ENCODE measurements around the gene TSGA10IP.

Gene TSGA10IP

DNA sequence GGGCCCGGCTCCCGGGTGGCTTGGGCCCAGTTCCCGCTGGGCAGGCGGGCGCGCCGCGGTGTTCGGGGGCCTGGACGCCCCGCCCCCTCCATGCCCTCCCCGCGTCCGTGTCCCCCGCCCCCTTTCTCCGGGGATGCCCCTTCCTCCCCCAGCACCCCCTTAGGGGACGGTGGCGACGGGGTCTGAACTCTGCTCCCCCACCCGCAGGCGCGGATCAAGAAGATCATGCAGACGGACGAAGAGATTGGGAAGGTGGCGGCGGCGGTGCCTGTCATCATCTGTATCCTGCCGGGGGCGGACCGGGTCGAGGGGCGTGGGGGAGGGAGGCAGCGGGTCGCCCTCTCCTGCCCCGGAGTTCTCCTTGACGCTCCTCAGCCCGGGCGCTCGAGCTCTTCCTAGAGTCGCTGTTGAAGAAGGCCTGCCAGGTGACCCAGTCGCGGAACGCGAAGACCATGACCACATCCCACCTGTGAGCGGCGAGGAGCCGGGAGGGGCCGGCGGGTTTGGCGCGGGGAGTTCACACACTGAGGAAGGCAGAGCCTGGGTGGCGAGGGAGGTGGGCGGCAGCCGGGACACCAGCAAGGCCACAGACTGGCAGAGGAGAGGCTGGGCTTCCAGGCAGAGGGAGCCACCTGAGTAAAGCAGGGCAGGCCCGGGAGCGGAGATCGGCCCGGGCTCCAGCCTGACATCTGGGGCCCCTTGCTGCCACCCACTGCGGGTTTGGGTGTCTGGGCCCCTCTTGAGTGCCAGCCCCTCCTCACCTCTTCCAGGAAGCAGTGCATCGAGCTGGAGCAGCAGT is 25.5 kb upstream of the TSGA10IP start:
- Histone ChIP-seq H3K27ac (replicated peaks; ENCODE audit: low read length) (no peak overlapping the region), H3K4me2 (ENCODE audit: insufficient read depth, low read length, poor library complexity, severe bottlenecking) (peak overlapping the region; percentile 98), H3K9ac (ENCODE audit: low read depth, low read length, poor library complexity) (peak overlapping the region; percentile 94), H2BK120ac (ENCODE audit: low read depth, low read length) (peak overlapping the region; percentile 72), H2AFZ (ENCODE audit: low read length) (peak overlapping the region; percentile 98), H2BK5ac (ENCODE audit: low read length) (no peak overlapping the region), H3K4me3 (ENCODE audit: low read length in 2 of 2) (peak overlapping the region; percentile 90 to 95), H2AK5ac (ENCODE audit: low read depth, low read length) (peak overlapping the region; percentile 21), H4K8ac (ENCODE audit: low read depth, low read length) (no peak overlapping the region), H3K4me1 (ENCODE audit: control insufficient read depth in 2 of 2, insufficient read depth in 1 of 2, low read depth in 1 of 2, low read length in 2 of 2) (peaks cover 16 to 17% of the 10 kb centered on the region in 2 donors), H3K79me1 (ENCODE audit: low read depth, low read length) (peaks cover 22% of the 10 kb centered on the region), H3K23ac (ENCODE audit: low read depth, low read length, poor library complexity) (peak overlapping the region; percentile 97), H3K27me3 (ENCODE audit: control insufficient read depth in 3 of 3, insufficient read depth in 3 of 3, low read depth in 1 of 3, low read length in 3 of 3) (no peaks in the 10 kb centered on the region), H4K91ac (ENCODE audit: low read depth, low read length, poor library complexity) (no peak overlapping the region), H3K18ac (ENCODE audit: low read length) (peak overlapping the region; percentile 94), H3K4ac (ENCODE audit: low read length) (no peak overlapping the region), H2BK12ac (ENCODE audit: low read length) (no peak overlapping the region), H3K36me3 (replicated peaks in 1 of 2; ENCODE audit: control insufficient read depth in 2 of 2, insufficient read depth in 2 of 2, low read length in 2 of 2) (peaks cover 20 to 46% of the 10 kb centered on the region in 2 donors), H3K9me3 (replicated peaks in 1 of 2; ENCODE audit: control insufficient read depth in 2 of 2, insufficient read depth in 1 of 2, low read depth in 1 of 2, low read length in 2 of 2) (peaks cover 0 to 2% of the 10 kb centered on the region in 2 donors), H3K14ac (ENCODE audit: low read length) (peak overlapping the region; percentile 89), H2BK15ac (ENCODE audit: low read length) (peak overlapping the region; percentile 49)
- DNase-seq (ENCODE audit: low spot score): no peak
- WGBS, 2 donors (ENCODE audit: extremely low coverage in 2 of 2, insufficient read length in 2 of 2, insufficient replicate concordance in 1 of 2): no CpG with 5 or more reads among the region's 60 CpGs

DNA sequence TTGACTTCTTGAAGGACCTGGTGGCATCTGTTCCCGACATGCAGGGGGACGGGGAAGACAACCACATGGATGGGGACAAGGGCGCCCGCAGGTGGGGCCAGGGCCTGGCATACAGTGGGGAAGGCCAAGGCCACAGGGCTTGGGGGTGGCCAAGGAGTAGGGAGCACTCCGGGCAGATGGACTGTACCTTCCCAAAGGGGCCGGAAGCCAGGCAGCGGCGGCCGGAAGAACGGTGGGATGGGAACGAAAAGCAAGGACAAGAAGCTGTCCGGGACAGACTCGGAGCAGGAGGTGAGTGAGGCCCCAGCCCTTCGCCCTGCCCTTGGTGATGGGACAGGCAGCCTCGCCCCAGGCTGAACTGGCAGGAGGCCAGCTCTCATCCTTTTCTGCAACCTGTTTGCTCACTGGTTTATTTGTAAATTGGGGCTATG is 24.9 kb upstream of the TSGA10IP start:
- Histone ChIP-seq H2BK15ac (ENCODE audit: low read length) (no peak overlapping the region), H2AK5ac (ENCODE audit: low read depth, low read length) (peak overlapping the region; percentile 10), H2BK120ac (ENCODE audit: low read depth, low read length) (peak overlapping the region; percentile 72), H3K4me3 (ENCODE audit: low read length in 2 of 2) (peak overlapping the region; percentile 90 to 95), H3K18ac (ENCODE audit: low read length) (no peak overlapping the region), H2BK12ac (ENCODE audit: low read length) (peak overlapping the region; percentile 58), H3K9ac (ENCODE audit: low read depth, low read length, poor library complexity) (peak overlapping the region; percentile 94), H4K91ac (ENCODE audit: low read depth, low read length, poor library complexity) (no peak overlapping the region), H3K79me1 (ENCODE audit: low read depth, low read length) (peaks cover 22% of the 10 kb centered on the region), H3K23ac (ENCODE audit: low read depth, low read length, poor library complexity) (peak overlapping the region; percentile 97), H3K4me1 (ENCODE audit: control insufficient read depth in 2 of 2, insufficient read depth in 1 of 2, low read depth in 1 of 2, low read length in 2 of 2) (peaks cover 16 to 17% of the 10 kb centered on the region in 2 donors), H3K14ac (ENCODE audit: low read length) (no peak overlapping the region), H3K27me3 (ENCODE audit: control insufficient read depth in 3 of 3, insufficient read depth in 3 of 3, low read depth in 1 of 3, low read length in 3 of 3) (no peaks in the 10 kb centered on the region), H4K8ac (ENCODE audit: low read depth, low read length) (no peak overlapping the region), H2BK5ac (ENCODE audit: low read length) (no peak overlapping the region), H2AFZ (ENCODE audit: low read length) (no peak overlapping the region), H3K4me2 (ENCODE audit: insufficient read depth, low read length, poor library complexity, severe bottlenecking) (peak overlapping the region; percentile 98), H3K9me3 (replicated peaks in 1 of 2; ENCODE audit: control insufficient read depth in 2 of 2, insufficient read depth in 1 of 2, low read depth in 1 of 2, low read length in 2 of 2) (no peaks in the 10 kb centered on the region), H3K36me3 (replicated peaks in 1 of 2; ENCODE audit: control insufficient read depth in 2 of 2, insufficient read depth in 2 of 2, low read length in 2 of 2) (peaks cover 21 to 46% of the 10 kb centered on the region in 2 donors), H3K4ac (ENCODE audit: low read length) (no peak overlapping the region), H3K27ac (replicated peaks; ENCODE audit: low read length) (no peak overlapping the region)
- no CpG with 5 or more reads among the region's 15 CpGs for WGBS, 2 donors (ENCODE audit: extremely low coverage in 2 of 2, insufficient read length in 2 of 2, insufficient replicate concordance in 1 of 2)
- DNase-seq (ENCODE audit: low spot score): no peak

DNA sequence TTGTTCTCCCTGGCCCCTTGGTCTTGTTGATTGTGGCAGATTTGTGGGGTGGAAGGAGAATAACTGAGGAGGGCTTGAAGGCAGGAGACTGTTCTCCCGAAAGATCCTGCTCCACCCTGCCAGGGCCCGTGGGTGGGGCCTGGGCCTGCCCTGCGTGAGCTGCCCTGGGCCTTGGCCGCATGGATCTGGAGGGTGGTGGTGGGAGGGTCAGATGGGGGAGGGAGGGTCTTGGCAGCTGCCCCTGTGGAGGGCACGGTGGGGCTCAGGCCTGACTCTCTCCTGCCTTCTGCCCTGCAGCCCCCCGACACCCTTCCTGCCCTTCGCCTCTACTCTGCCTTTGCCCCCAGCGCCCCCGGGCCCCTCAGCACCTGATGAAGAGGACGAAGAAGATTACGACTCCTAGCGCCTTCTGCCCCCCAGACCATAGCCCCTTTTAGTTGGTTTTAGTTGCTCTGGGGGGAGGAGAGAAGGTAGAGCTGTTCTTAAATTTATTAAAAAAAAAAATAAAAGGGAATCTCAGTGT is 24.2 kb upstream of the TSGA10IP start:
- no peak overlapping the region for H2BK120ac ChIP-seq (ENCODE audit: low read depth, low read length)
- no peak overlapping the region for H3K27ac ChIP-seq (replicated peaks; ENCODE audit: low read length)
- H3K4me3 ChIP-seq (ENCODE audit: low read length in 2 of 2): peak overlapping the region in 1 of 2 donors; percentile 90
- no peak overlapping the region for H4K91ac ChIP-seq (ENCODE audit: low read depth, low read length, poor library complexity)
- H3K36me3 ChIP-seq (replicated peaks in 1 of 2; ENCODE audit: control insufficient read depth in 2 of 2, insufficient read depth in 2 of 2, low read length in 2 of 2): peaks cover 23 to 46% of the 10 kb centered on the region in 2 donors
- no peak overlapping the region for H3K9ac ChIP-seq (ENCODE audit: low read depth, low read length, poor library complexity)
- no CpG with 5 or more reads among the region's 12 CpGs for WGBS, 2 donors (ENCODE audit: extremely low coverage in 2 of 2, insufficient read length in 2 of 2, insufficient replicate concordance in 1 of 2)
- no peak overlapping the region for H3K18ac ChIP-seq (ENCODE audit: low read length)
- H3K14ac ChIP-seq (ENCODE audit: low read length): no peak overlapping the region
- H3K79me1 ChIP-seq (ENCODE audit: low read depth, low read length): peaks cover 22% of the 10 kb centered on the region
- no peak overlapping the region for H2AFZ ChIP-seq (ENCODE audit: low read length)
- no peak overlapping the region for H3K4ac ChIP-seq (ENCODE audit: low read length)
- H3K27me3 ChIP-seq (ENCODE audit: control insufficient read depth in 3 of 3, insufficient read depth in 3 of 3, low read depth in 1 of 3, low read length in 3 of 3): no peaks in the 10 kb centered on the region
- H4K8ac ChIP-seq (ENCODE audit: low read depth, low read length): no peak overlapping the region
- H2BK5ac ChIP-seq (ENCODE audit: low read length): no peak overlapping the region
- no peaks in the 10 kb centered on the region for H3K9me3 ChIP-seq (replicated peaks in 1 of 2; ENCODE audit: control insufficient read depth in 2 of 2, insufficient read depth in 1 of 2, low read depth in 1 of 2, low read length in 2 of 2)
- H2AK5ac ChIP-seq (ENCODE audit: low read depth, low read length): peak overlapping the region; percentile 14
- H2BK15ac ChIP-seq (ENCODE audit: low read length): no peak overlapping the region
- H3K4me2 ChIP-seq (ENCODE audit: insufficient read depth, low read length, poor library complexity, severe bottlenecking): no peak overlapping the region
- H2BK12ac ChIP-seq (ENCODE audit: low read length): no peak overlapping the region
- H3K4me1 ChIP-seq (ENCODE audit: control insufficient read depth in 2 of 2, insufficient read depth in 1 of 2, low read depth in 1 of 2, low read length in 2 of 2): peaks cover 16 to 17% of the 10 kb centered on the region in 2 donors
- DNase-seq (ENCODE audit: low spot score): no peak
- no peak overlapping the region for H3K23ac ChIP-seq (ENCODE audit: low read depth, low read length, poor library complexity)

DNA sequence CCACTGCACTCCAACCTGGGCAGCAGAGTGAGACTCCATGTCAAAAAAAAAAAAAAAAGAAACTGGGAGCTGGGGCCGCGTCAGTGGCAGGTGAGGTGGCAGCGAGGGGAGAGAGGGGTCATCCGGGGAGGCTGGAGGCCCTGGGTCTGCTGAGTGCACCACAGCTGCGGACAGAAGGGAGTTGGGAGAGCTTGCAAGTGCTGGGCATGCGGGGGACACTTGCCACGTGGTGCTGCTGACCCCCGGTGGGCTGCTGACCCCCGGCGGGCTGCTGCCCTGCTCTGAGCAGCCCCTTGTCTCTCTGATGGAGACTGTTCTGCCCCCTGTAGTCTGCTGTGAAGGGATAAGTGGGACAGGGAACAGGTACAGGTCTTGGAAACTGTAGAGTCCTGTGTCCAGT is 23.4 kb upstream of the TSGA10IP start:
- no peak overlapping the region for H3K27ac ChIP-seq (replicated peaks; ENCODE audit: low read length)
- no peak for DNase-seq (ENCODE audit: low spot score)
- no peaks in the 10 kb centered on the region for H3K9me3 ChIP-seq (replicated peaks in 1 of 2; ENCODE audit: control insufficient read depth in 2 of 2, insufficient read depth in 1 of 2, low read depth in 1 of 2, low read length in 2 of 2)
- peaks cover 22% of the 10 kb centered on the region for H3K79me1 ChIP-seq (ENCODE audit: low read depth, low read length)
- H3K23ac ChIP-seq (ENCODE audit: low read depth, low read length, poor library complexity): no peak overlapping the region
- H4K8ac ChIP-seq (ENCODE audit: low read depth, low read length): no peak overlapping the region
- no peak overlapping the region for H2AFZ ChIP-seq (ENCODE audit: low read length)
- H2BK120ac ChIP-seq (ENCODE audit: low read depth, low read length): no peak overlapping the region
- H3K18ac ChIP-seq (ENCODE audit: low read length): no peak overlapping the region
- no peak overlapping the region for H3K4me2 ChIP-seq (ENCODE audit: insufficient read depth, low read length, poor library complexity, severe bottlenecking)
- H4K91ac ChIP-seq (ENCODE audit: low read depth, low read length, poor library complexity): no peak overlapping the region
- no peak overlapping the region for H3K4ac ChIP-seq (ENCODE audit: low read length)
- H3K9ac ChIP-seq (ENCODE audit: low read depth, low read length, poor library complexity): no peak overlapping the region
- peaks cover 16 to 17% of the 10 kb centered on the region in 2 donors for H3K4me1 ChIP-seq (ENCODE audit: control insufficient read depth in 2 of 2, insufficient read depth in 1 of 2, low read depth in 1 of 2, low read length in 2 of 2)
- H2BK12ac ChIP-seq (ENCODE audit: low read length): no peak overlapping the region
- H2BK5ac ChIP-seq (ENCODE audit: low read length): no peak overlapping the region
- H3K27me3 ChIP-seq (ENCODE audit: control insufficient read depth in 3 of 3, insufficient read depth in 3 of 3, low read depth in 1 of 3, low read length in 3 of 3): no peaks in the 10 kb centered on the region
- H3K36me3 ChIP-seq (replicated peaks in 1 of 2; ENCODE audit: control insufficient read depth in 2 of 2, insufficient read depth in 2 of 2, low read length in 2 of 2): peaks cover 21 to 43% of the 10 kb centered on the region in 2 donors
- H3K4me3 ChIP-seq (ENCODE audit: low read length in 2 of 2): no peak overlapping the region
- WGBS, 2 donors (ENCODE audit: extremely low coverage in 2 of 2, insufficient read length in 2 of 2, insufficient replicate concordance in 1 of 2): no CpG with 5 or more reads among the region's 10 CpGs
- H3K14ac ChIP-seq (ENCODE audit: low read length): no peak overlapping the region
- H2BK15ac ChIP-seq (ENCODE audit: low read length): no peak overlapping the region
- H2AK5ac ChIP-seq (ENCODE audit: low read depth, low read length): peak overlapping the region; percentile 46
